MM.1S (cell line): ENCODE results near the gene TMPRSS15.

Experiments
- DNase-seq: peaks from one replicate; pipeline ENCODE4 v3.0.0-alpha.2; 2015
- H2AFZ ChIP-seq: fragments of 300-600 bp; sonication (generic); 2 replicates; pipeline ENCODE4 v1.6.0; 2016; ENCODE audit warnings: antibody characterized with exemption, low read length
- H3F3A ChIP-seq: fragments of 300-600 bp; sonication (generic); 2 replicates; pipeline ENCODE4 v1.6.1; 2016; ENCODE audit warnings: mild to moderate bottlenecking, antibody characterized with exemption, low read length, moderate library complexity, mixed read lengths; ENCODE audit not compliant: insufficient read depth
- H3K27ac ChIP-seq: fragments of 300-600 bp; sonication (generic); 2 replicates; pipeline ENCODE4 v1.5.1; 2016; ENCODE audit warnings: mild to moderate bottlenecking, low read length
- H3K27me3 ChIP-seq: fragments of 300-600 bp; sonication (generic); replicated peaks from 2 replicates; pipeline ENCODE4 v1.6.0; 2016; ENCODE audit warnings: low read length; ENCODE audit not compliant: insufficient read depth
- H3K36me3 ChIP-seq: fragments of 300-600 bp; sonication (generic); replicated peaks from 2 replicates; pipeline ENCODE4 v1.6.1; 2016; ENCODE audit warnings: mild to moderate bottlenecking, low read length, mixed read lengths; ENCODE audit not compliant: insufficient read depth
- H3K4me1 ChIP-seq: fragments of 300-600 bp; sonication (generic); 2 replicates; pipeline ENCODE4 v1.6.1; 2016; ENCODE audit warnings: low read length, mixed read lengths
- H3K4me2 ChIP-seq: fragments of 300-600 bp; sonication (generic); 2 replicates; pipeline ENCODE4 v1.6.0; 2016; ENCODE audit warnings: low read depth, low read length
- H3K4me3 ChIP-seq: fragments of 300-600 bp; sonication (generic); 2 replicates; pipeline ENCODE4 v1.5.1; 2016; ENCODE audit warnings: low read length, mixed read lengths
- H3K79me2 ChIP-seq: fragments of 300-600 bp; sonication (generic); 2 replicates; pipeline ENCODE4 v1.6.1; 2016; ENCODE audit warnings: mixed run types, low read length, mixed read lengths
- H3K9ac ChIP-seq: fragments of 300-600 bp; sonication (generic); 2 replicates; pipeline ENCODE4 v1.6.1; 2016; ENCODE audit warnings: low read length, mixed read lengths
- H3K9me2 ChIP-seq: fragments of 300-600 bp; sonication (generic); replicated peaks from 2 replicates; pipeline ENCODE4 v1.6.1; 2016; ENCODE audit warnings: mild to moderate bottlenecking, low read length, mixed read lengths; ENCODE audit not compliant: insufficient read depth
- H3K9me3 ChIP-seq: fragments of 300-600 bp; sonication (generic); replicated peaks from 2 replicates; pipeline ENCODE4 v1.6.1; 2016; ENCODE audit warnings: mild to moderate bottlenecking, low read length, mixed read lengths; ENCODE audit not compliant: insufficient read depth
- H4K20me1 ChIP-seq: fragments of 300-600 bp; sonication (generic); 2 replicates; pipeline ENCODE4 v1.6.1; 2016; ENCODE audit warnings: mild to moderate bottlenecking, low read length, moderate library complexity, mixed read lengths; ENCODE audit not compliant: insufficient read depth
- CTCF ChIP-seq: fragments of 300-600 bp; sonication (generic); IDR thresholded peaks from 2 replicates; pipeline ENCODE4 v1.5.1; 2016; ENCODE audit warnings: antibody characterized with exemption, low read length, mixed read lengths
- EZH2 ChIP-seq: fragments of 300-600 bp; sonication (generic); optimal IDR thresholded peaks from 2 replicates; pipeline ENCODE3; 2017; ENCODE audit warnings: low read depth, mild to moderate bottlenecking, antibody characterized with exemption, low read length, mixed read lengths
- EZH2phosphoT487 ChIP-seq: fragments of 300-600 bp; sonication (generic); IDR thresholded peaks from 2 replicates; pipeline ENCODE4 v1.6.1; 2018; ENCODE audit warnings: antibody characterized with exemption, low read length

The TMPRSS15 gene

DNA sequence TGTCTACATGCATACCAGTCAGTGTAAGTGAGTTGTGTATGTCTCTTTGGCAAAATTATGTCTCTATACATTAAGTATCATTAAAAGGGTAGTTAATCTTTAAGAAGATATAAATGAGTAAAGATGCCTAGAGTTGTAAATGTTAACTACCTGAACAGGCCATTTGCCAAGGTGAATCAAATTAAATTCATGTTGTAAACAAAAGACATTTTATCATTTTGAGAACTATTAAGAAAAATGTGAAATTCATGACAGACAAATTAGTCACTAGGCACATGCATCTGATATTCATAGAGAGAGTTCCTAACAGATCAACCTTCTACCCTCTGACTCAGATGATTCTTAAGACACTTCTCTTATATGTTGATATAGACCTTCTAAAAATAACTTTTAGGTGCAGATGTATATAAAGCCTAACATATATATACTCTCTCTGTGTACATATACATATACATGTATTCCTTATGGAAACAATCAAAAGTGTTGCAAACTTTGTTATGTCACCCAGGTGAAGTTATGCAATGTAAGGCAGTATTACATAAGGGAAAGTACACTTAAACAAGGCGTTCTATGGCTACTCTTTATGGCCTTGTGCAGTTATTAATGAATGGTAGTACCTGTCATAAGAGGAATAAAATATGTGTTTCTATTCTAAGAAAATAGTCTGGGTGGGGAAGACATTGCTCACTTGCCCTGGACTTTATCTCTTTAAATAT lies at the start of gene TMPRSS15:
TSS of gene TMPRSS15 (minus strand) at position 51 of the 716 bp plus-strand sequence. CDS start 163 bp downstream, outside the sequence.
- Histone ChIP-seq H3K79me2 (no peaks in the 10 kb centered on the region), H3K4me1 (0 out of 2 replicates have a peak, but pooled peaks cover 7% of the 10 kb centered on the region), H3K27me3 (no peaks in the 10 kb centered on the region), H3K36me3 (no peaks in the 10 kb centered on the region), H3K4me3 (no peak within 1 kb of the TSS), H3K9me3 (no peaks in the 10 kb centered on the region), H3K27ac (no peak within 1 kb of the TSS), H3K4me2 (no peak within 1 kb of the TSS), H4K20me1 (no peaks in the 10 kb centered on the region), H3K9ac (no peak within 1 kb of the TSS), H3K9me2 (no peaks in the 10 kb centered on the region), H3F3A (no peaks in the 10 kb centered on the region), H2AFZ (peak within 1 kb of the TSS; percentile 30; the same call in 1 of the 2 replicates)
- TF ChIP-seq EZH2phosphoT487 = no peak
- no peak for TF ChIP-seq EZH2
- TF ChIP-seq CTCF = no peak
- DNase-seq = no peak

DNA sequence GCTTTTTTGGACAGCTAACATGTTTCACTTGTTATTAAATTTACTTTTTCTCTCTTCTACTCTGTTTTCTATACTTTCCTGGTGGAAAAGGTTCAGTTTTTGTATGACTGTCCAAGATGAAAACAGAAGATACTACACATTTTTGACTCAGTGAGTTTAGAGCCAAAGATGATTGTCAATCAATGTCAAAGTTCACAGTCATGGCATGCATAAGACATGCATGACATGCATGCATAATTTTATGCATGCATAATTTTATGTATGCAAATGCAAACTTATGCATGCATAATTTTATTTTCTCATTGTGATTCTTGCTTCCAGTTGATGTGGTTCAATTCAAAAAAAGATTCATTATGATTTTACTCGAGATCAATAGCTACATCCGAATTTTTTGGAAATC lies 48.1 kb upstream of the TMPRSS15 start:
- TF ChIP-seq CTCF = no peak
- TF ChIP-seq EZH2 = no peak
- TF ChIP-seq EZH2phosphoT487 = no peak
- Histone ChIP-seq H3K79me2 (no peaks in the 10 kb centered on the region), H3K4me3 (no peak overlapping the region), H3K27me3 (no peaks in the 10 kb centered on the region), H3K9ac (no peak overlapping the region), H3K9me2 (no peaks in the 10 kb centered on the region), H3K9me3 (no peaks in the 10 kb centered on the region), H3K4me1 (peaks cover 17% of the 10 kb centered on the region), H3K4me2 (no peak overlapping the region), H3F3A (no peaks in the 10 kb centered on the region), H2AFZ (no peak overlapping the region), H3K36me3 (no peaks in the 10 kb centered on the region; the same call in 1 of the 2 replicates), H4K20me1 (no peaks in the 10 kb centered on the region), H3K27ac (no peak overlapping the region)
- DNase-seq = no peak

GRCh38 chr21:18449605-18450550 lies 46.3 kb upstream of the TMPRSS15 start:
- TF ChIP-seq EZH2 (no peak), EZH2phosphoT487 (no peak), CTCF (no peak)
- Histone ChIP-seq H3K27me3 (no peaks in the 10 kb centered on the region), H3K9ac (no peak overlapping the region), H3K27ac (no peak overlapping the region), H3K79me2 (no peaks in the 10 kb centered on the region), H3K4me2 (no peak overlapping the region), H3K9me3 (no peaks in the 10 kb centered on the region), H4K20me1 (no peaks in the 10 kb centered on the region), H3K4me3 (no peak overlapping the region), H3K4me1 (peaks cover 17% of the 10 kb centered on the region), H3K36me3 (no peaks in the 10 kb centered on the region), H3F3A (no peaks in the 10 kb centered on the region), H2AFZ (0 out of 2 replicates have a peak overlapping the region, but pooled peaks have one; percentile 29), H3K9me2 (no peaks in the 10 kb centered on the region)
- DNase-seq = peak; percentile 53
